CD4-positive, alpha-beta T cell treated with Interleukin-15 for 1 hour (primary cell): ENCODE results near the gene PTPRM.

Experiments
- DNase-seq: peaks from one replicate; pipeline ENCODE4 v3.0.0-alpha.2; 2020

Gene PTPRM

GRCh38 chr18:7760967-7761948, 194.1 kb downstream of the PTPRM start:
- DNase-seq = no peak

GRCh38 chr18:7764405-7764804, 197.3 kb downstream of the PTPRM start:
- DNase-seq = no peak

GRCh38 chr18:7766346-7766745, 199.2 kb downstream of the PTPRM start:
- no peak for DNase-seq

GRCh38 chr18:7766817-7767216, 199.7 kb downstream of the PTPRM start:
- no peak for DNase-seq

- no peak for DNase-seq
Measured at GRCh38 chr18:7770908-7771307, 203.8 kb downstream of the PTPRM start.

- DNase-seq = no peak
Measured at GRCh38 chr18:7772510-7772888, 205.4 kb downstream of the PTPRM start.

- DNase-seq = no peak
Measured at GRCh38 chr18:7772951-7773350, 205.8 kb downstream of the PTPRM start.

GRCh38 chr18:7775128-7775527, 208.0 kb downstream of the PTPRM start:
- no peak for DNase-seq

- DNase-seq = no peak
Measured at GRCh38 chr18:7775843-7776242, 208.7 kb downstream of the PTPRM start.

GRCh38 chr18:7778181-7778580, 211.1 kb downstream of the PTPRM start:
- DNase-seq = no peak

- no peak for DNase-seq
Measured at GRCh38 chr18:7779211-7779610, 212.1 kb downstream of the PTPRM start.

GRCh38 chr18:7784171-7784570, 217.1 kb downstream of the PTPRM start:
- no peak for DNase-seq

GRCh38 chr18:7786569-7786968, 219.5 kb downstream of the PTPRM start:
- DNase-seq = no peak

- no peak for DNase-seq
Measured at GRCh38 chr18:7787339-7787738, 220.2 kb downstream of the PTPRM start.

- no peak for DNase-seq
Measured at GRCh38 chr18:7789856-7790552, 222.9 kb downstream of the PTPRM start.

- DNase-seq = no peak
Measured at GRCh38 chr18:7793100-7793499, 226.0 kb downstream of the PTPRM start.

GRCh38 chr18:7803956-7804469, 236.9 kb downstream of the PTPRM start:
- DNase-seq = no peak

GRCh38 chr18:7805096-7805495, 238.0 kb downstream of the PTPRM start:
- DNase-seq = no peak

- no peak for DNase-seq
Measured at GRCh38 chr18:7805880-7806279, 238.8 kb downstream of the PTPRM start.

GRCh38 chr18:7807936-7808453, 240.9 kb downstream of the PTPRM start:
- DNase-seq = no peak

- DNase-seq = no peak
Measured at GRCh38 chr18:7808992-7809391, 241.9 kb downstream of the PTPRM start.

GRCh38 chr18:7809455-7809854, 242.3 kb downstream of the PTPRM start:
- DNase-seq = no peak

- DNase-seq = no peak
Measured at GRCh38 chr18:7809978-7810377, 242.9 kb downstream of the PTPRM start.
